Activated CD4-positive, alpha-beta T cell treated with anti-CD3 and anti-CD28 coated beads, Interleukin-2, Interleukin-6, amounts not matched to agents 100 ng/mL and 50 ng/mL, durations not matched to agents 16 hours and 8 hours (primary cell): Measurements from ENCODE around the gene ASTN1.

Experiments used
- DNase-seq: peaks from one replicate; pipeline ENCODE4 v3.0.0-alpha.2; 2020

Gene ASTN1

DNA sequence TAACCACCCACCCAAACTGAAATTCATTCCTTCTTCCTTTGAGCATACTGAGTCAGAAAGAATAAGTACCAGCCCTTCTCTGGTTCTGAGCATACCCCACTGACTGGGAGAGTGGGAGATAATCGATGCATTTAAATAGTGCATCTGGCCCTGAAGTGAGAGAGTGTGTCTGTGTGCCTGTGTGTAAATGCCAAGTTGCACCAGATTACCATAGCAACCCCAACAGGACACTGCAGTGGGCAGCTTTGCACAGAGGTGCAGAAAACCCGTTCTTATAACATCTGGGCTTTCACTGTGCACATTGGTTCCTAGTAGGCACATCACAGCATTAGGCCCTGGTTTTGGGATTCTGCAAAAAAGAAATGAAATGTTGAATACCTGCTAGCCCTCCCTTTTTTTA is 2.3 kb downstream of the ASTN1 start:
- DNase-seq: no peak

DNA sequence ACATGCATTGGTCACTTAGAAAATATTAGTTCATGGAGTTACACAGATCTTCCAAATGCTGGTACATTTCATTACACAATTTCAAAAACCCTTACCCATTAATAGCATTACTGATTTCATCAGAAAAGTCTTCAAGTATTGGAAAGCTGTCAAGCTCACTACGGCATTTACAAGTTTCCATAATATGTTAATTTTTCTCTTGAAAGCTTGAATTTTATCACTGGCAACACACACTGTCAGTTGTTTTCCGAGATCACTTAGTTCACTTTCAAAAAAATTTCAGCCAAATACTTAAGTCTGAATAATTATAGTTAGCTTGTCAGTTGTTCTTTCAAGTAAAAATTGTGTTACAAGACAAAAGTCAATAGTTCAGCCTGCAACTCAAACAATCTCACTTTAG is 18.0 kb downstream of the ASTN1 start:
- no peak for DNase-seq

DNA sequence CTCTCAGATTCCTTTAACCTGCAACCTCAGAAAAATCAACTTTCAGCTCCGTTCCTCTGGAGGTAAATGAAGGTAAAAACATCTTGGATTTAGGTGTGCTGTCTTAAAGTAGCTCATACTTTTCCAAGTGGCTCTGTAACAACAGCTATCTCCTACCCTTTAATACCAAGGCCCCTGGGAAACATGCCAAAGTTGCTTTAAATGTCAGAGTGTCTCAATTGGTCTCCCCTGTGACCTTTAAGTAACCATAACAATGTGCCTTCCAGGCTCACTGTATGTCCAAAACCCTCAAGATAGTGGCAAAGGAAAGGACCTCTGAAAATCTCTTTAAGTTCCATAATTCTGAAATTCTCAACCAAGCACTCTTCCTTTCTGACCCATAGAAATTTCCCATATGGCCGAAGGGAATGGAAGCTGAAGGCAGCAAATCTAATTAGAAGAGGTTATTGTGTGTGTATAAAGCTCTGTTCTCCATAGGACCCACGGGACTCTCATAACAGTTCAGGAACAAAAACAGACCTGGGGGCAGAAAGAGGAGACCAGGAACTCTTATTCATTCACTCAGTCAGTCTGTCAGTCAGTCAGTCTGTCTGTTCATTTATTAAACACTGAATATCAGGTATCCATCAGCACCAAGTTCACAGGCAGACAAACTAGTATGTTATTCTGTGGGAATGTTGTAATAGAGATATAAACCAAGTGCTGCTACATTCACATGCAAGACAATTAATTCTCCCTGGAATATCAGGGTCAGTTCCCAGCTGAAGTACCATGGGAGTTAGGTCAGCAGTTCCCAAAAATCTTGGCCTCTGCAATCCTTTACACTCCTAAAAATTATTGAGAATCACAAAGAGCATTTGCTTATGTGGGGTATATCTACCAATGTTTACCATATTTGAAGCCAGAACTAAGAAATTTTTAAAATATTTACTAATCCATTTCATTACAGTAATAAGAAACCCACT is 19.1 kb downstream of the ASTN1 start:
- DNase-seq: no peak

DNA sequence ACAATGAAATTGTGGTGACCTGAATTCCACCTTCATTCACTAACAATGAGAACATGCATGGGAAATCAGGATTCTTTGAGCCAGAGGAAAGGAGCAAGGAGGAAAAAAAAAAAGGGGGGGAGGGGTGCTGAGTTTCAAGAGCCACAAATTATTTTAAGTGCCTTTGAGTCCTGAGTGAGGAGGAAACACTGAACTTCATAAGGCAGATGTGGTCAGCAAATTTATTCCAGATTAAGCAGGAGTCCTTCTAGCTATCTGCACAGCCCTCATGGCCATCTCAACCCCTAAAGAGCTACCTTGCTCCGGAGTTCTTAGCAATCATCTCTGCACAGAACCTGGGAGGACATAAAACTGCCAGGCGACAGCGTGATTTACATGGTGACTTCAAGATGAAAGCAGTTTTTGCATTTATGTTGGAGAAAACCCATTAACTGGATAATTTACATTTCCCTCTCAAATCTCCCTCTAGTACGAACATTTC is 21.7 kb downstream of the ASTN1 start:
- DNase-seq: no peak

DNA sequence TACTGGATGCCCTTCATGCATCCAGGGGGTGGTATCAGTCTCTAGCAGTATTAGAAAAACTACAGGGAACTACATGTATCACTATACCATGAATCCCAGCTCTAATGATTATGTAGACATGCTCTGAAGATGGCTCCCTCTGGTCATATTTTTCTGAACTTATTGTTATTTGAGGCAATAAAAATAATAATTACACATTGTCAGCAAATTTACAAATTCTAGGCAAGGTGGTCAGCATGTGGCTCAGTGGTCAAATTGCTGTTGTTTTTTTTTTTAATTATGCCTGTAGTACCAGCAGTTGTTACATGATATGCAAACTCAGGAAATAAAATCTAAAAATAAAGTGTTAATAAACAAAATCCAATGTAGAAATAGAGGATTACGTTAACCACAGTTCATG is 22.5 kb downstream of the ASTN1 start:
- no peak for DNase-seq

DNA sequence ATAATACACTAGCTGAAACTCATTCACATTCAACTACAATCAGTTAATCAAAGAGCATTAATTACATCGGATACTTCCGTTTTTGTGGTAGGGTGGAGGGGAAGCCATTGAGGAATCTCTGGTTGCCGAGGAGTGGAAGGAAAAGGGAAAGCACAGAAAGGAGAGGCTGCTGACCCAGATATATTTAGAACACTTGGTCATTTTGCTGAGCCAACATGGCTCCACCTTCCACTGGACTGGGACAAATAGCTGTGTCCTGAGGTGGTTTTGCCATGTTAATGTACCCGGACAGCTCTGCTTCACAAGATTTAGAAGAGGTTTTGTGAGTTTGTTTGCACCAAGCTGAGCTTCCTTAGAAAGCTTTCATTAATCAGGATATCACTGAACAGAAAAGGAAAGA is 26.2 kb downstream of the ASTN1 start:
- DNase-seq: no peak

DNA sequence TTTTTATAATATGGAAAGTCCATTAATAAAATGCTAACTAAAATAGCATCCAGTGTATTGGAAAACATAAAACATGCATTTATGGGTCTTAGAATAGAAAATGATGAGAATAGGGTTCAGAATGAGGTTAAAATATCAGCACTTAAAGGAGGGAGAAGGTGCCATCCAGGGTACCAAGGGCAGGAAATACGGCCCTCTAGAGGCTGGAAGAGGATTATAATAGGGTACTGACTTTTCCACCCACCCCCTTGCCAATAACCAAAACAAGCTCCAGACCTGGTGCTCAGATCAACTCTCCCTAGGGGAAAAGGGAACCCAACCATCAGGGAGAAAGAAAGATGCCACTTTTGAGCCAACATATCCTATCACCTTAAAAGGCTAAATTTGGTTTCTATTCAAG is 26.7 kb downstream of the ASTN1 start:
- no peak for DNase-seq

DNA sequence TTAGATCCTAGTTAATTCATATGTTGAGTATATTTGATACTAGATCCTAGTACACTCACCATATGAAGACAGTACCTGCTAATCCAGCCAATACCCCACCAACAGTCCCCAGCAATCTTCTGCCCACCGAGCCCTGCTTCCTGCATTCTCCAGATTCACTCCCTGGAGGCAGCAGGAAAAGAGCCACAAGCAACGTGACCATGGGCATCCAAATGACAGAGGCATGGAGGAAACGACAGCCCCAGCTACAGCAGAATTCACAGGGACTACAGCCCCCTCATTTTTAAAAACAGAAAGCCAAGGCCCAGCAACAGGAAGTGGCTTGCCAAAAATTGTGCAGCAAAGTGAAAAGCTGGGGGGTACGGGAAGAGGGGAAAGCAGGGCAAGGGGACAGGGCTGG is 29.3 kb downstream of the ASTN1 start:
- no peak for DNase-seq

DNA sequence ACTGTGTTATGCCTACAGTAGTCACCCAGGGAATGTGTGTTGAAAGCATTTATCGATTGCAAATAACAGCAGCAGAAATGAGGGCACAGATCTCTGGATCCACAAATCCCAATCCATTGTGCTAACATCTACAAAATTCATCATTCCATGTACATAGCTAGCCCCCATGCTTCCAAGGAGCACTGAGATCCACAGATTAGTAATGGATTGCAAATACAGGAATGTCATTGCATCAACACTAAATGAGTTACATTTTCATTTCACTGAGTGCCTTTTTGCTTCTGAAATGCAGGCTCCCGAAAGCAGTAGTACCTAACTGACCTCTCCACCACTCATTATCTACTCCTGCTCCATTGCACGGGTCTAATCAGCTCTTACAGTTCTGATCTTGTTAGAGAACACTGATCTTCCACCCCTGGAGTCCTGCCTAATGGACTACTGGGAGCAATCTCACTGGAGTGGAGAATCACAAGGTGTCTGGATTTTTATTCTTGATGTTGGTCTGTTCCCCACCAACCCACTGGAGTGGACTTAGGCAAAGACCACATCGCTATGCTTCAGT is 30.5 kb downstream of the ASTN1 start:
- no peak for DNase-seq

DNA sequence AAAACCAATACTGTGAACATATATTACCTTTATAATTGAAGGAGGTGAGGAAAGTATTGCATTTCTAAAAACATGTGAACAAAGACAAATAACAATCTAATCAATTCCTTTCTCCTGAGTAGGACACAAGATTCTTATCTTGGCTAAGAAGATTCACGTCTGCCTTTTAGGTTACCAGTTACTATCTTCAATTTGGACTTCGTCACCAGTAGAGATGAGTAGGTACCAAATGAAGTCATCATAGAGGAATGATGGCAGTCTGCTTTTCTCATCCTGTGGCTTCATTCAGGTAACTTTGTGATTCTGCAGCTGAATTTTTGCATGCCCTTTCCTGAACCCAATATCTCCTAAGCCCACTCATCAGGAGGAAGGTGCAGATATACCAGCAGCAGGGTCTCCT is 32.4 kb downstream of the ASTN1 start:
- DNase-seq: no peak

DNA sequence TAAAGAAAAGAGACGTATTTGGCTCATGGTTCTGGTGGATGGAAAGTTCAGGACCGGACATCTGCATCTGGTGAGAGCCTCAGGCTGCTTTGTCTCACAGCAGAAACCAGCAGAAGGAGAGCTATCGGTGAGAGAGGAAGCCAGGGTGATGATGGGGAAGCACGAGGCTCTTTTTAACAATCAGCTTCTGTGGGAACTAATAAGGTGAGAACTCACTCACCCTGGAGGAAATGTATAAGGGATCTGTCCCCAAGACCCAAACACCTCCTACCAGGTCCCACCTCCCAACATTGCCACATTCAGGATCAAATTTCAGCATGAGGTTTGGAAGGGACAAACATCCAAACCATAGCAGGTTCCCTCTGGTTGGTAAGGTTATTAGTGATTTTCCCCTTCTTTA is 32.8 kb downstream of the ASTN1 start:
- no peak for DNase-seq

DNA sequence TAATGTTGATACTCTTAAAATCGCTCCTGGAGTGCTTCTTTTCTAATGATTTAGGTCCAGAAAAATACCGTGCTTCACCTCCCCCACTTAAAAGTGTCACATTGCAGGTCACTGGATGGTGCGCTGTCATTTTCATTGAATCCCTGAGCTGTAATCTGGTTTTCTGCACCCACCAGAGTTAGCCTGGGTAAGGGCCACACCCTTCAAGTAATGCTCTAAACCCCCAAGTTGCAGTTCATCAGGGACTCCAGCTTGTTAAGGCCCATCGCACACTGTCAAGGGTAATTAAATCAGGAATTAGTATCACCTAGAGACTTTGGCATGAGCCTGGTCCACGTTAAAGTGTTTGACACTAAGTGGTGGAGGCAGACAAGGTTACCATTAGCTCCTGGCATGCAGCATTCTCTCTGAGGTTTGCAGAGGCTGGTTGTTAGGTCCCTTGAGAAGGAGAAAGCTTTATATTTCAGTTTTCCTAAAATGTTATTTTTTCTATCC is 34.0 kb downstream of the ASTN1 start:
- DNase-seq: no peak

DNA sequence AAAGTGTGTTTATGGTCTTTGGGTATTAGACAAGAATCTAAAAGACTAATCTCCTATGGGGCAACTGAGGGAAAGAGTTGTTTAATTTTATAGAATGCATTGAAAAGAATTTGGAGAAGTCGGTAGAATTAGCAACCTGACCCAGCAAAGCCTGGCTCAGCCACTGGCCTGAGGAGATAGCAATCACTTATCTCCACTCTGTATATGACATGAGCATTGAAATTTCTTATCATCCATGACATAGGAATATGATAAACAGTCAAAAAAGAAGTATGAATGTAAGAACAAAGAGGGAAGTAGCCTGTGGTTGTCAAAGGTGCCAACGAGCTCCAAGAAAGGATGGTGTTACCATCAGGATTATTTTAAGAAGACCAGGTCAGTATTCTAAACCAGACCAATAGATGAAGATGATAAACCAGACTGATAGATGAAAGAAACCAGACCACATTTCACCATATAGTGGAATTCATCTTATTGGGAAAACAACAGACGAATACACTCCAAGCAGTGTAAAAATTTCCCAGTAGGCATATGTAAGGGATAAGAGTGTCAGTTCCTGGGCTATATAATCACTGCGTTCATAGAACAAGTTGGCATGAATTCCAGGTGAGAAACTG is 35.7 kb downstream of the ASTN1 start:
- DNase-seq: no peak

DNA sequence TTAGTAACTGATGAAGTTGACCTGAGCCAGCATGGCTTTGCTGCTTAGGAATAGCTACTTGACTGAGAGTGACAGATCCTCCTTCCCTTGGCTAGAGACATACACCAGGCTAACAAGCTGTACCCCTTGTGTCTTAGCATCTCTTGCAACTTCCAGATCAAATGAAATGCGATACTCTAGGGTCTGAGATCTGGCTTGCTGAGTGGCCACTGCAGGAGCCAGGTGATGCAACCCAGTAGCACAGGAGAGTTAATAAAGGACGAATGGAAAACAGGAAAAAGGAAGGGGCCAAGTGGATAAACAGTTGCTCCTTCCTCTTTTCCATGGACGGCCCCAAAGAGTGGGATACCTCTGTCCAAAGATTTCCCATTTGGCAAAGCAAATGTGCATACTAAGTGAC is 38.2 kb downstream of the ASTN1 start:
- no peak for DNase-seq

DNA sequence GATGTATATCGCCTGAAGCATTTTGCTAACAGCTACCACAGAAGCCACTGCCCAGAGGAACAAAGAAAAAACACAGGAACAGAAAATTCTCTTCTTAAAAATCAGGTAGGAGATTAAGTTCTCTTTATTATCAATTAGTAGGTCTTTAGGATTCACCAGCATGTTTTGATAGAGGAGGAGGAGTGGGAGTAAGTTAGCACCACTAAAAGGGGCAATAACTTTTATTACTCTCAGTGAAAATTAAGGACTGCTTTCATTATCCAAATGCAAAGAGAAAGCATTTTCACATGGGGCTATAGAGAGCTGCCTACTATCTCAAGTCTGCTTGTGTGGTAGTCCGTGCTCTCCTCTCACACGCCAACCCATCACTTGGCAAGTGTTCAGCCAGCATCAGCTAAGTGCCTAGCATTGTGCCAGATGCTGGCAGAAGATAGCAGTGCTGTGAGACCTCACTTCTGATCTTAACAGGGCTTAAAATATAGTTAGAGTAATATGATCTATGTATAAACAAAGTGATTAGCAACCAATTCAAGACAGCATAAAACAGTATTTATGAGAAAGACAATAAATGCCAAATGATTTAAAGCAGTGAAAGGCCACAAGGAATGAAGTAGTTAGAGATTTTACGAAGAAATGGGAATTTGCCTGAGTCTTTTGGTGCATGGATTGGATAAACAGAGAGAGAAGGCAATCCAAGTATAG is 39.8 kb downstream of the ASTN1 start:
- DNase-seq: no peak

DNA sequence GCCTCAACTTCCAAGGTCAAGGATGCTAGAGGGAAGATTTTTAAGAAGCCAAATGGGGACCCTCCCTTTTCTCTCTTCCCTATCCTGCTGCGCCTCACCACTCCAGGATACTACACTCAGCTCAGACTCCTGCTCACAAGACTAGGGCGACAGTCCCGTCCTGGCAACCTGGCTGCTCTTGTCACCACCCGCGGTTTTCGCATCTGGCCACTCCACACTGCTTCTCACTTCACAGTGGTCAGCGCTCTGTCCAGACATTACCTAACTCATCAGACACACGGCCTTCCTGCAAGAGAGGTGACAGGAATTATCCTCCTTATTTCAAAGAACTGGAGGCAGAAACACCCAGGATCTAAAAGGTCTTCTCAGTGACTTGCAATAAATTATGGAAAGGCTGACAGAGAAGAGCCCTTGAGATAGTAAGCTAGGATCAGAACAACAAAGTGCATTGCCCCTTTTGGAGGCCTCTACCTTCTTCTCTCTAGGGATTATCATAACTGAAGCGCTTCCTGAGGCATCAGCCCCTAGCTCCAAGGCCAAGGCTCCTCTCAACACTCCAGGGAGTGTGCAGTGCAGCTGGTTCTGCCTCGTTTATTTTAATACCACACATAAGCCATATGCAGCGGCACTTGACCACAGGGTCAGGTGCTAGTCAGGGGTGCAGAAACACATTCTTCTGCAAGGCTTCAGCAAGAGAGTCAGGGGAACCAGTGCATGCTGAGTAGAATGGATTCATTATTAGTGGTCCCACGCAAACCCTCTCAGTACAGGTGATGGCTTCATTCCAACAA is 41.9 kb downstream of the ASTN1 start:
- no peak for DNase-seq

DNA sequence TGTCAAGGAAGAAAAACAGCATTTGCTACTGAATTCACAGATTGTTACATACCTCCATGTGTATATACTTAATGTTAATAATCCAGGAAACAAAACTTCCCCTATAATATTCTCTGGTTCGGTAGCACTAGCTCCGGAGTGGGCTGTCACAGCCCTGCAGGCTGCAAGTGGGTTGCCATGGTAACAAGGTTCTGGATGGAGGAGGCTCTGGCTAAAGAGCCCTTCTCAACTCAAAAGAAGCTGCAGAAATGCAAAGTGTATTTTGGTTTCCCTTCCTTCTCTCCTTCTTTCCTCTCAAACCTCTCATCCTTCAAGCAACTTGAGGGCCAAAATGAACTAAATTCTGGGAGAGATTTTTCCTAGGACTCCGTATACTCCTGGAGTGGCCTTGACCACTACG is 45.2 kb downstream of the ASTN1 start:
- DNase-seq: no peak

DNA sequence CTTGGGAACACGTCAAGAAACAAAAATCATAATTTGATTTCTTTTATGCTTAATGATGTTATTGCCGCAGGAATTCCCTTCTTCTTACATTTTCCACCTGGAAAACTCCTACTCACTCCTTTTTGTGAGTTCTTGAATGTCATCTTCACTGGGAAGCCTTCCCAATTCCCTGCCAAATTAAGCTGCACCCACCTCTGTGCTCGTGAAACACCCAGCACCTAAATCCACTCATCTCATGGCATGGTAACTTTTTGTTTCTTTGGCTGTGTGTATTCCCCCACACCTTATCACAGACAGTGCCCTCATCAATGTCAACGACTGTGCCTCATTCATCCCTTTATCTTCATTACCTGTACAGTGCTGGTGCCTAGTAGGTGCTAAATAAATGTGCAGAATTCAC is 45.6 kb downstream of the ASTN1 start:
- no peak for DNase-seq

DNA sequence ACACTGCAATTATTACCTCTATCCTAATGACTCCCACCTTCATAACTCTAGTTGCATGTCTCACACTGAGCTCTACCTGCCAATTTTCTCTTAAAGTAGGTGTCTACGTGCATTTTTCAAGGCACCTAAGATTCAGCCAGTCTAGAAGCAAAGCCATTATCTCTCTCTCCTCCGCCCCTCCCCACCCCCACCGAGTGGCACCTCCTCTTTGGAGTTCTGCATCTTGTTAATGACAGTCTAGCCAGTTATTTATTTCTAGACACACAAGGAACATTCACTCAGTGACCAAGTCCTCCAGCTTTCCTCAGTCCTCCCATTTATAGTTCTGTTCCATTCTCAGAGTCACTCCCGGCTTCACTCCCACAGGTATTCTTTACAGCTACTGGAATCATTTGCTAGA is 47.6 kb downstream of the ASTN1 start:
- DNase-seq: no peak

DNA sequence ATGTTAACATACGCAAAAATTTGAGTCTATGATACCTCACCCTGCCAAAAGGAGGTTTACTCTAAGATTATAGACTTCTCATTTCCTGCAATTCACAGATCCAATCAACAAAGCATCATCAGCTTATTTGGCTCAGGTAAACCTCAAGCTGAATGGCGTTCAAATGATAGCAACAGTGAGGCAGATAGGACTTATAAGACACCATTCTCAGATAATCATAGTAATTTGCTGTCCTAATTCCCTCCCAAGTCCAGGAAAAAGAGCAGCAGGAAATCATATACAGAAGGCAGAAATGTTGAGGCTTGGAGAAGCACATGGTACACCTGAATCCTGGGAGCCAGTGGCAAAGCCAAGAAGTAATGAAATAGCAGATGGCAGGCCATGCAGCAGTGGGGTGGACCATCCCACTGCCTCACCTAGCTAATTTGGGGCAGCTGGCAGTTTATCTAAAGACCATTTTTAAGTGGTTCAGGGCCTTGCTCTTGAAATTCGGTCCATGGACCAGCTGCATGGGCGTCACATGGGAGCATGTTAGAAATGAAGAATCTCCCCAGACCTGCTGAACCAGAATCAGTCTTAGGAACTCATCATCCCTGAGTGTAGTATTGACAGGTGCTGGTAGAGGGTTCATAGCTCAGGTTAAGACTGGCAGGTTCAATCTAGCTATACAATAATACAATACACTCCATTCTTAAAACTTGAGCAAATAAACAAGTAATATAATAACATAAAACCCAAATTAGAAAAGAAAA is 57.7 kb downstream of the ASTN1 start:
- DNase-seq: no peak

DNA sequence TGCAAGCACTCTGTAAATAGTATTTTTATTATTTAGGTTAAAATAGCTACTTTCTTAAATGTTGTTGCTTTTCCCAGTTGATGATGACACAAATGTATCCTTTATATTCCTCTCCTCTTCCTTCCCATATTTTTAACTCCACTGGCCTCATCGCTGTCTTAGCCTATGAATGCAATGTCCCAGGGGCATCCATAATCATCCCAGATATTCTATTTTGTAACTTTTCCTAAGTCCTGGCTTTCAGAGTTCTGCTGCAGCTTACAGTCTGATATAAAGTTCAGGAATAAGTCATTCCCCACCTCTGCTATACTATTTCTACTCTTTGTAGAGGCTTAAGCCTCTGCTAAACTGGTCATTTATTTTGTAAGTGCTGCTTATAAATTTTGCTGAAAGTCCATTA is 58.3 kb downstream of the ASTN1 start:
- DNase-seq: no peak
